Stimulated activated naive CD4-positive, alpha-beta T cell treated with Interleukin-2 at 50 U/mL for 16 hours (primary cell): Measurements from ENCODE around the gene B4GALT3.

Experiments
- DNase-seq: peaks from one replicate; lab custom pipeline; 2025; lab: John Stamatoyannopoulos, UW

B4GALT3 gene

GRCh38 chr1:161206411-161207140 is 29.3 kb upstream of the B4GALT3 start:
- no peak for DNase-seq

- DNase-seq, result peak; percentile 95
Measured at GRCh38 chr1:161201836-161202712, 24.8 kb upstream of the B4GALT3 start, which contains the start of gene NDUFS2. TSS of gene NDUFS2 (plus strand) at chr1:161202367. CDS start at chr1:161202386, 19 bp downstream.

GRCh38 chr1:161200992-161201835 is 23.9 kb upstream of the B4GALT3 start:
- no peak for DNase-seq

- DNase-seq, result no peak
Measured at GRCh38 chr1:161200421-161200991, 23.2 kb upstream of the B4GALT3 start.

- DNase-seq, result no peak
Measured at GRCh38 chr1:161199506-161200139, 22.3 kb upstream of the B4GALT3 start.

- DNase-seq, result no peak
Measured at GRCh38 chr1:161198897-161199431, 21.7 kb upstream of the B4GALT3 start, which contains the start of gene ADAMTS4. TSS of gene ADAMTS4 (minus strand) at chr1:161199054. CDS start at chr1:161198627, 427 bp downstream.

- no peak for DNase-seq
Measured at GRCh38 chr1:161198194-161198896, 21.0 kb upstream of the B4GALT3 start.

GRCh38 chr1:161197560-161198193 is 20.4 kb upstream of the B4GALT3 start:
- no peak for DNase-seq

- no peak for DNase-seq
Measured at GRCh38 chr1:161196521-161197451, 19.5 kb upstream of the B4GALT3 start.

GRCh38 chr1:161196111-161196510 is 18.8 kb upstream of the B4GALT3 start:
- no peak for DNase-seq

- no peak for DNase-seq
Measured at GRCh38 chr1:161195171-161195570, 17.9 kb upstream of the B4GALT3 start.

- DNase-seq, result no peak
Measured at GRCh38 chr1:161193561-161194235, 16.4 kb upstream of the B4GALT3 start.

- peak; percentile 55 for DNase-seq
Measured at GRCh38 chr1:161192476-161193465, 15.5 kb upstream of the B4GALT3 start.

- DNase-seq, result no peak
Measured at GRCh38 chr1:161191971-161192370, 14.7 kb upstream of the B4GALT3 start.

GRCh38 chr1:161190962-161191521 is 13.7 kb upstream of the B4GALT3 start:
- DNase-seq, result no peak

GRCh38 chr1:161189036-161189435 is 11.7 kb upstream of the B4GALT3 start:
- DNase-seq, result no peak
